ENCODE measurements around the gene RAB9A. TPM values are rescaled to one million over a fixed set of nuclear protein-coding genes. Genes with fewer than 3 reads are reported as not detected.

The RAB9A gene
- total RNA-seq, 1 donor from 2014 or later = 11.2 TPM

GRCh38 chrX:13748486-13748885 is 59.6 kb downstream of the RAB9A start:
- no peak overlapping the region for H3K4me3 Mint-ChIP-seq (ENCODE audit: unreplicated experiment)
- H3K27me3 Mint-ChIP-seq (ENCODE audit: unreplicated experiment) = no peaks in the 10 kb centered on the region
- no peak for TF ChIP-seq CTCF (IDR thresholded peaks at IDR 0.05; ENCODE audit: unreplicated experiment)
- no peaks in the 10 kb centered on the region for H3K36me3 Mint-ChIP-seq (ENCODE audit: low read depth, unreplicated experiment)
- no peak for DNase-seq (ENCODE audit: low spot score)
- no peaks in the 10 kb centered on the region for H3K9me3 Mint-ChIP-seq (ENCODE audit: unreplicated experiment)
- no peaks in the 10 kb centered on the region for H3K4me1 Mint-ChIP-seq (ENCODE audit: unreplicated experiment)
- H3K27ac Mint-ChIP-seq (ENCODE audit: unreplicated experiment) = no peak overlapping the region

- H3K27me3 Mint-ChIP-seq (ENCODE audit: unreplicated experiment) = no peaks in the 10 kb centered on the region
- no peaks in the 10 kb centered on the region for H3K9me3 Mint-ChIP-seq (ENCODE audit: unreplicated experiment)
- DNase-seq (ENCODE audit: low spot score) = no peak
- H3K27ac Mint-ChIP-seq (ENCODE audit: unreplicated experiment) = no peak overlapping the region
- no peak overlapping the region for H3K4me3 Mint-ChIP-seq (ENCODE audit: unreplicated experiment)
- peak; percentile 22 for TF ChIP-seq CTCF (IDR thresholded peaks at IDR 0.05; ENCODE audit: unreplicated experiment)
- no peaks in the 10 kb centered on the region for H3K4me1 Mint-ChIP-seq (ENCODE audit: unreplicated experiment)
- H3K36me3 Mint-ChIP-seq (ENCODE audit: low read depth, unreplicated experiment) = no peaks in the 10 kb centered on the region
These were observed 61.3 kb downstream of the RAB9A start for GRCh38 chrX:13750204-13750603.

- H3K9me3 Mint-ChIP-seq (ENCODE audit: unreplicated experiment) = no peaks in the 10 kb centered on the region
- H3K36me3 Mint-ChIP-seq (ENCODE audit: low read depth, unreplicated experiment) = no peaks in the 10 kb centered on the region
- no peaks in the 10 kb centered on the region for H3K4me1 Mint-ChIP-seq (ENCODE audit: unreplicated experiment)
- no peak overlapping the region for H3K4me3 Mint-ChIP-seq (ENCODE audit: unreplicated experiment)
- H3K27ac Mint-ChIP-seq (ENCODE audit: unreplicated experiment) = no peak overlapping the region
- H3K27me3 Mint-ChIP-seq (ENCODE audit: unreplicated experiment) = no peaks in the 10 kb centered on the region
- no peak for TF ChIP-seq CTCF (IDR thresholded peaks at IDR 0.05; ENCODE audit: unreplicated experiment)
- DNase-seq (ENCODE audit: low spot score) = no peak
These were observed 61.9 kb downstream of the RAB9A start for GRCh38 chrX:13750812-13751211.

DNA sequence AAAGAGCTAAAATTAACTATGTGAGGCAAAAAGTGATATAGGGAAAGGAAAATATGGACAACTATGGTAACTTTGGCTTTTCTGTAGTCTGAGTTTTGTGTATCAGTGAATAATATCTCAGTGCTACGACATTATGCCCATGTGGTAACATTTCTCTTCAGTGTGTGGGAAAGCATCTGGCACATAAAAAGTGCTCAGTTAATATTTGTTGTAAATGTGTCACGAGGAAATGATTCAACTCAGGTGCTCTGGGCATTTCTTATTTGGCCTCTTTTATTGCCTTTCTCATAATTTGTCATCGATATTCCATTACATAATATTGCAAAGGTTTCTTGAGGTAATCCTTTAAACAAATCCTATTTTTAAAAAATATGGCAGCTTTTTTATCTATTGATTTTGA is 63.2 kb downstream of the RAB9A start:
- no peak overlapping the region for H3K27ac Mint-ChIP-seq (ENCODE audit: unreplicated experiment)
- no peak overlapping the region for H3K4me3 Mint-ChIP-seq (ENCODE audit: unreplicated experiment)
- H3K9me3 Mint-ChIP-seq (ENCODE audit: unreplicated experiment) = no peaks in the 10 kb centered on the region
- H3K27me3 Mint-ChIP-seq (ENCODE audit: unreplicated experiment) = no peaks in the 10 kb centered on the region
- H3K36me3 Mint-ChIP-seq (ENCODE audit: low read depth, unreplicated experiment) = no peaks in the 10 kb centered on the region
- no peaks in the 10 kb centered on the region for H3K4me1 Mint-ChIP-seq (ENCODE audit: unreplicated experiment)
- DNase-seq (ENCODE audit: low spot score) = no peak
- TF ChIP-seq CTCF (IDR thresholded peaks at IDR 0.05; ENCODE audit: unreplicated experiment) = no peak

DNA sequence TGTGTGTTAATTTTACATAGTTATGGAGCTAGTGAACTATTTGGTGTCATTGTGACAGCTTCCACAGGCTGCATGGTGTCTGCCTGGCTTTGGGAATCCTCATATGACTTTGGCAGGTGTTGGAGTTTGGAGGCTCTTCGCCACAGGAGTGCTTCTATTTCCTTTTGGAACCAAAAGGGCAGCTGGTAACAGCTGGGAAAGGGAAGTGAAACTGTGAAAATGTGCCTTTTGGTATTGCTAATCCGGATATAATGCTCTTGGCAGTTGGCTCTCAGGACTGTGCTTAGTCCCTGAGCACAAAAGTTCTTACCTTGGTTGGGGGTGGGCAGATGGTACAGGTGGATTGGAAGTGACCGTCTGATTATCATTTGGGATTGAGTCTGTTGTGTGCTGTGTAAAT is 63.7 kb downstream of the RAB9A start:
- H3K36me3 Mint-ChIP-seq (ENCODE audit: low read depth, unreplicated experiment) = no peaks in the 10 kb centered on the region
- no peak for TF ChIP-seq CTCF (IDR thresholded peaks at IDR 0.05; ENCODE audit: unreplicated experiment)
- no peaks in the 10 kb centered on the region for H3K4me1 Mint-ChIP-seq (ENCODE audit: unreplicated experiment)
- no peak for DNase-seq (ENCODE audit: low spot score)
- H3K27me3 Mint-ChIP-seq (ENCODE audit: unreplicated experiment) = no peaks in the 10 kb centered on the region
- no peak overlapping the region for H3K4me3 Mint-ChIP-seq (ENCODE audit: unreplicated experiment)
- H3K27ac Mint-ChIP-seq (ENCODE audit: unreplicated experiment) = no peak overlapping the region
- H3K9me3 Mint-ChIP-seq (ENCODE audit: unreplicated experiment) = no peaks in the 10 kb centered on the region

Data from endothelial cell (in vitro differentiated cells).